ENCODE measurements around the gene APOL1. TPM values are rescaled to one million over a fixed set of nuclear protein-coding genes. Genes with fewer than 3 reads are reported as not detected.
"Not testable (repeated sequence)": the region's sequence is repeated elsewhere in the genome, so short reads cannot be mapped to it uniquely, and the experiment has no call there.

The APOL1 gene
- total RNA-seq, 6 experiments from 2014 or later, result 85.1 to 299 (median 119) TPM

GRCh38 chr22:36206255-36206654, 46.7 kb upstream of the APOL1 start:
- no peaks in the 10 kb centered on the region for H3K27me3 ChIP-seq
- intact Hi-C loops (cut with DNase I), result no loop called here
- H3K36me3 ChIP-seq, result no peaks in the 10 kb centered on the region
- DNase-seq (no peak), ATAC-seq (no peak)
- TF ChIP-seq, protein P1, sequence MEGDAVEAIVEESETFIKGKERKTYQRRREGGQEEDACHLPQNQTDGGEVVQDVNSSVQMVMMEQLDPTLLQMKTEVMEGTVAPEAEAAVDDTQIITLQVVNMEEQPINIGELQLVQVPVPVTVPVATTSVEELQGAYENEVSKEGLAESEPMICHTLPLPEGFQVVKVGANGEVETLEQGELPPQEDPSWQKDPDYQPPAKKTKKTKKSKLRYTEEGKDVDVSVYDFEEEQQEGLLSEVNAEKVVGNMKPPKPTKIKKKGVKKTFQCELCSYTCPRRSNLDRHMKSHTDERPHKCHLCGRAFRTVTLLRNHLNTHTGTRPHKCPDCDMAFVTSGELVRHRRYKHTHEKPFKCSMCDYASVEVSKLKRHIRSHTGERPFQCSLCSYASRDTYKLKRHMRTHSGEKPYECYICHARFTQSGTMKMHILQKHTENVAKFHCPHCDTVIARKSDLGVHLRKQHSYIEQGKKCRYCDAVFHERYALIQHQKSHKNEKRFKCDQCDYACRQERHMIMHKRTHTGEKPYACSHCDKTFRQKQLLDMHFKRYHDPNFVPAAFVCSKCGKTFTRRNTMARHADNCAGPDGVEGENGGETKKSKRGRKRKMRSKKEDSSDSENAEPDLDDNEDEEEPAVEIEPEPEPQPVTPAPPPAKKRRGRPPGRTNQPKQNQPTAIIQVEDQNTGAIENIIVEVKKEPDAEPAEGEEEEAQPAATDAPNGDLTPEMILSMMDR (IDR thresholded peaks at IDR 0.05), result no peak
- no peak for TF ChIP-seq POLR2A (IDR thresholded peaks at IDR 0.05)
- no peak overlapping the region for H3K27ac ChIP-seq
- 100% methylated on average over 1 of the region's 1 CpG for WGBS (ENCODE audit: insufficient coverage, low coverage, low lambda C conversion rate, missing lambda C conversion rate)
- H3K4me1 ChIP-seq, result peaks cover 0 to 17% (median 5%) of the 10 kb centered on the region in 4 donors
- no peak overlapping the region for H3K4me3 ChIP-seq
- no peaks in the 10 kb centered on the region for H3K9me3 ChIP-seq

DNA sequence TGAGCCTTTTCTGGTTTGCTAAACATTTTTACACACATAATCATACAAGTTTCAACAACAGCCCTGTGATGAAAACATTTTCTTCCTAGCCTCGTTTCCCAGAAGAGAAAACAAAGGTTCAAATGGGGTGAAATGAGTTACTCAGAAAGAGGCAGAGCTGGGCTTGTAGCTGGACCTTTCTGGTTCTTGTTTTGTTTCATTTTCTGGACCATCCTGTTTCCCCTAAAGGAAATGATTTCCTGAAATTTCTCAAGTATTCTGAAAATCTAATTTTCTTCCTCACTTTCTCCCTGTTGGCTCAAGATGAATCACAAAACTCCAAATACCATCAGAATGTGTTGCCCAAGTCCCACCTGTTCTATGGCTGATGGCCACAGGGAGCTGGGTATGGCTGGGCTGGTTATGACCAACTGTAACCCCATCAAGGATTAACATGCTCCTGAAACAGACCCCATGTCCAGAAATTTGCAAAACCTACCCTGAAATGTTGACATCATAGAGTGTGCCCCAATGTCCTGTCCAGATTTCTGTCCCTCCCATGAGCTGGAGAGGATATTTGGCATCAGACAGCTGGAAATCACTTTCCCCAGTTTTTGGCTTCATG, 44.7 kb upstream of the APOL1 start:
- TF ChIP-seq, protein P1 (IDR thresholded peaks at IDR 0.05), result no peak
- TF ChIP-seq POLR2A (IDR thresholded peaks at IDR 0.05), result no peak
- intact Hi-C loops (cut with DNase I), result no loop called here
- Histone ChIP-seq H3K9me3 (no peaks in the 10 kb centered on the region), H3K4me3 (no peak overlapping the region), H3K4me1 (peaks cover 0 to 15% (median 2%) of the 10 kb centered on the region in 4 donors), H3K27me3 (no peaks in the 10 kb centered on the region), H3K27ac (no peak overlapping the region), H3K36me3 (no peaks in the 10 kb centered on the region)
- 8% methylated on average over 1 of the region's 1 CpG for WGBS (ENCODE audit: insufficient coverage, low coverage, low lambda C conversion rate, missing lambda C conversion rate)
- DNase-seq (no peak), ATAC-seq (peak in 3 of 4 donors; percentile 10 to 15 (median 12))

- Histone ChIP-seq H3K9me3 (no peaks in the 10 kb centered on the region), H3K27ac (peak overlapping the region in 1 of 3 donors; percentile 6), H3K27me3 (no peaks in the 10 kb centered on the region), H3K4me3 (no peak overlapping the region), H3K36me3 (no peaks in the 10 kb centered on the region), H3K4me1 (peaks cover 0 to 17% (median 2%) of the 10 kb centered on the region in 4 donors)
- ATAC-seq (peak in 1 of 4 donors; percentile 8), DNase-seq (no peak)
- 89% methylated on average over 1 of the region's 1 CpG for WGBS (ENCODE audit: insufficient coverage, low coverage, low lambda C conversion rate, missing lambda C conversion rate)
- intact Hi-C loops (cut with DNase I), result no loop called here
- TF ChIP-seq, protein P1 (IDR thresholded peaks at IDR 0.05), result no peak
- no peak for TF ChIP-seq POLR2A (IDR thresholded peaks at IDR 0.05)
Measured at GRCh38 chr22:36208914-36209313, 44.0 kb upstream of the APOL1 start.

GRCh38 chr22:36209488-36209908, 43.4 kb upstream of the APOL1 start:
- 63% methylated on average over 4 of the region's 5 CpGs for WGBS (ENCODE audit: insufficient coverage, low coverage, low lambda C conversion rate, missing lambda C conversion rate)
- H3K4me3 ChIP-seq; H3K27me3 ChIP-seq; H3K27ac ChIP-seq; intact Hi-C loops (cut with DNase I); H3K36me3 ChIP-seq; DNase-seq; H3K9me3 ChIP-seq: not testable (repeated sequence)
- peaks cover 0 to 17% (median 2%) of the 10 kb centered on the region in 4 donors for H3K4me1 ChIP-seq
- ATAC-seq, result peak in 1 of 4 donors; percentile 18

DNA sequence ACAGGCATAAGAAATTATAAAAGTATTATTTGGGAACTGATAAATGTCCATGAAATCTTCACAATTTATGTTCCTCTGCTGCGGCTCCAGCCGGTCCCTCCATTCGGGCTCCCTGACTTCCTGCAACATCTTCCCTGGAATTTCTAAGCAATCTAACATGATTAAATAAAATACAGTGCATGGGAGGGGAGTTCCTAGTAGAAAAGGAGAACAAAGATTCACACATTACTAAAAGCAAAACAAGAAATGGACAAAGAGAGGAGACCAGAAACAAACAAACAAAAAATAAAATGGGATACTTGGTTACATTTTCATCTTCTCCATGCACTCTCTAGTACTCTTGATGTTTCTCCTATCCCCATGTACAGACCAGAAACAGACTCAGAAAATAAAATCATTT, 42.7 kb upstream of the APOL1 start:
- H3K27ac ChIP-seq, result no peak overlapping the region
- H3K4me3 ChIP-seq, result no peak overlapping the region
- no peaks in the 10 kb centered on the region for H3K9me3 ChIP-seq
- WGBS (ENCODE audit: insufficient coverage, low coverage, low lambda C conversion rate, missing lambda C conversion rate), result 62% methylated on average over 3 of the region's 3 CpGs
- DNase-seq (no peak), ATAC-seq (peak in 1 of 4 donors; percentile 8)
- intact Hi-C loops (cut with DNase I), result no loop called here
- no peak for TF ChIP-seq POLR2A (IDR thresholded peaks at IDR 0.05)
- TF ChIP-seq, protein P1 (IDR thresholded peaks at IDR 0.05), result no peak
- no peaks in the 10 kb centered on the region for H3K36me3 ChIP-seq
- H3K4me1 ChIP-seq, result peaks cover 0 to 17% (median 2%) of the 10 kb centered on the region in 4 donors
- no peaks in the 10 kb centered on the region for H3K27me3 ChIP-seq

Data from right lobe of liver (tissue), 6 donors.